HepG2 (cell line): ENCODE data around the gene ATF6. TPM values are rescaled to one million over a fixed set of nuclear protein-coding genes. Genes with fewer than 3 reads are reported as not detected.

Experiments used
- ATAC-seq: fragments of 200-7000 bp; cut with Tn5 transposase; 3 replicates; pipeline ENCODE4 v1.9.1; 2020; ENCODE audit warnings: mild to moderate bottlenecking, moderate library complexity
- BruUV-seq: library from RNA; stranded (reverse); fragments of 400-500 nt; replicated peaks from 2 replicates; lab custom pipeline; 2021; lab: Mats Ljungman, UMichigan
- CTCF ChIA-PET: fragments of 300-600 bp; formaldehyde crosslinking; extraction: SDS; loops from one replicate; lab custom pipeline; 2021; ENCODE audit warnings: low total read pairs, inconsistent platforms, low intra/inter-chr PET ratio; lab: Yijun Ruan, JAX
- POLR2A ChIA-PET: fragments of 350-600 bp; sonication (Branson Sonifier 250); formaldehyde crosslinking; loops from one replicate; lab custom pipeline; 2020; ENCODE audit warnings: antibody characterized with exemption, inconsistent platforms; lab: Yijun Ruan, JAX
- DNase-seq: peaks from one replicate; pipeline ENCODE4 v3.0.0-alpha.2; 2015; ENCODE audit warnings: low spot score
- FAIRE-seq: peaks from 3 replicates; lab custom pipeline; 2011; peaks lifted over from hg19 to GRCh38; lab: Jason Lieb, UNC
- H2AFZ ChIP-seq: one replicate; pipeline ENCODE4 v1.6.1; 2011; ENCODE audit warnings: low read length, inconsistent platforms
- H3K27ac ChIP-seq: fragments of 300-600 bp; 3 replicates; pipeline ENCODE4 v1.8.0; 2011; ENCODE audit warnings: mixed run types, mild to moderate bottlenecking, mixed read lengths, low read length, inconsistent platforms; ENCODE audit not compliant: insufficient read depth; ENCODE audit errors: extremely low read length
- H3K27me3 ChIP-seq, 2 experiments: fragments of 200-600 bp in 1 of 2; 2 replicates in 1 of 2; 3 replicates in 1 of 2; pipeline versions ENCODE4 v1.6.0 to v1.8.0; 2011; ENCODE audit warnings: low read length in 2 of 2, mild to moderate bottlenecking in 2 of 2, moderate library complexity in 2 of 2, inconsistent platforms in 1 of 2; ENCODE audit not compliant: insufficient read depth in 2 of 2, control insufficient read depth in 1 of 2
- H3K36me3 ChIP-seq, 2 experiments: fragments of 200-600 bp in 1 of 2; replicated peaks in 1 of 2; 2 replicates in 1 of 2; 3 replicates in 1 of 2; pipeline versions ENCODE4 v1.5.1 to v1.8.0; 2011; ENCODE audit warnings: low read length in 2 of 2, inconsistent platforms in 1 of 2; ENCODE audit not compliant: insufficient read depth in 2 of 2, control insufficient read depth in 1 of 2
- H3K4me1 ChIP-seq: 2 replicates; pipeline ENCODE4 v1.5.1; 2012; ENCODE audit warnings: low read length, inconsistent platforms; ENCODE audit not compliant: insufficient read depth
- H3K4me2 ChIP-seq: 2 replicates; pipeline ENCODE4 v1.6.0; 2011; ENCODE audit warnings: low read depth, low read length, inconsistent platforms
- H3K4me3 ChIP-seq, 3 experiments: fragments of 200-600 bp in 1 of 3; sonication (generic), shearing (Covaris generic) in 1 of 3; replicated peaks in 1 of 3; 2 replicates each; pipeline ENCODE4 v1.5.1; 2011 to 2016; ENCODE audit warnings: low read length in 3 of 3, inconsistent platforms in 2 of 3, low read depth in 2 of 3, mild to moderate bottlenecking in 2 of 3, control low read depth in 1 of 3, mixed read lengths in 1 of 3; ENCODE audit not compliant: insufficient read depth in 1 of 3
- H3K79me2 ChIP-seq: one replicate; pipeline ENCODE4 v1.6.1; 2011; ENCODE audit warnings: low read length, inconsistent platforms; ENCODE audit not compliant: insufficient read depth
- H3K9ac ChIP-seq: 2 replicates; pipeline ENCODE4 v1.6.0; 2011; ENCODE audit warnings: mild to moderate bottlenecking, low read depth, low read length, inconsistent platforms; ENCODE audit not compliant: insufficient read depth
- H3K9me3 ChIP-seq: 2 replicates; pipeline ENCODE4 v1.5.1; 2012; ENCODE audit warnings: mild to moderate bottlenecking, low read length
- H4K20me1 ChIP-seq: 2 replicates; pipeline ENCODE4 v1.6.0; 2011; ENCODE audit warnings: inconsistent platforms, mild to moderate bottlenecking, low read length, moderate library complexity; ENCODE audit not compliant: insufficient read depth
- HOXA9 ChIP-seq: sonication (generic); formaldehyde crosslinking; IDR thresholded peaks from 2 replicates; pipeline ENCODE4 v1.8.1; 2022; ENCODE audit warnings: missing genetic modification reagents, mild to moderate bottlenecking, moderate library complexity, borderline replicate concordance
- NAIF1 ChIP-seq: sonication (generic); formaldehyde crosslinking; IDR thresholded peaks from 2 replicates; pipeline ENCODE4 v1.5.0; 2020; ENCODE audit warnings: mild to moderate bottlenecking, missing genetic modification reagents, borderline replicate concordance
- ZNF598 ChIP-seq: sonication (generic); formaldehyde crosslinking; IDR thresholded peaks from 2 replicates; pipeline ENCODE4 v1.5.1; 2020; ENCODE audit warnings: mild to moderate bottlenecking, missing genetic modification reagents, borderline replicate concordance
- ZNF775 ChIP-seq: sonication (generic); formaldehyde crosslinking; IDR thresholded peaks from 2 replicates; pipeline ENCODE4 v1.4.0; 2020; ENCODE audit warnings: missing genetic modification reagents, mild to moderate bottlenecking, moderate library complexity, borderline replicate concordance
- ZNF816 ChIP-seq: sonication (generic); formaldehyde crosslinking; IDR thresholded peaks from 2 replicates; pipeline ENCODE4 v1.8.0; 2022; ENCODE audit warnings: missing genetic modification reagents, mild to moderate bottlenecking, borderline replicate concordance
- WGBS: methylation state at CpG from one replicate; pipeline ENCODE4 v1.1.6; 2017; ENCODE audit warnings: low lambda C conversion rate; 5-methylcytosine and 5-hydroxymethylcytosine counted together
- in situ Hi-C: cut with HindIII; loops from 2 replicates; pipeline ENCODE4 v1.10.0; 2017; ENCODE audit warnings: low pct_unique_long_range_greater_than_20kb; ENCODE audit not compliant: extremely low pct_ligation_motif_present
- intact Hi-C: fragments of 100-400 bp; cut with micrococcal nuclease; formaldehyde crosslinking; loops from one replicate; pipeline ENCODE4 v1.10.0; 2022; ENCODE audit not compliant: unreplicated experiment
- polyA plus RNA-seq, 8 experiments: library from polyadenylated mRNA; depleted of rRNA in 3 of 8; stranded (reverse) in 7 of 8; unstranded in 1 of 8; fragments of >200 nt; fragmentation: Illumina TruSeq in 4 of 8; extraction: Trizol in 4 of 8; gene quantifications; 2 replicates each; pipeline versions ENCODE4 v1.2.1 to v1.2.3, GENCODE V29; 2011 to 2016; ENCODE audit warnings: low read depth in 4 of 8, missing spikeins in 1 of 8, mixed read lengths in 1 of 8; ENCODE audit not compliant: insufficient read depth in 1 of 8
- total RNA-seq, 5 experiments: library from RNA; depleted of rRNA; stranded (reverse); fragments of >200 nt; fragmentation: Illumina TruSeq; extraction: Trizol; gene quantifications; 2 replicates each; pipeline ENCODE4 v1.2.3, GENCODE V29; 2016; ENCODE audit warnings: low read depth in 1 of 5
- TF ChIP-seq, protein P1 (sequence below): sonication (generic); formaldehyde crosslinking; IDR thresholded peaks from 2 replicates; pipeline ENCODE4 v1.9.0; 2021; ENCODE audit warnings: mild to moderate bottlenecking, missing genetic modification reagents
- TF ChIP-seq, protein P2 (sequence below): sonication (generic); formaldehyde crosslinking; IDR thresholded peaks from 2 replicates; pipeline ENCODE4 v1.4.0; 2020; ENCODE audit warnings: low read depth, mild to moderate bottlenecking, missing genetic modification reagents
- TF ChIP-seq, protein P3 (sequence below): sonication (generic); IDR thresholded peaks from 2 replicates; pipeline ENCODE4 v1.6.1; 2016; ENCODE audit warnings: low read depth, borderline replicate concordance
- TF ChIP-seq, protein P4 (sequence below): sonication (generic); formaldehyde crosslinking; IDR thresholded peaks from 2 replicates; pipeline ENCODE4 v1.4.0; 2020; ENCODE audit warnings: mild to moderate bottlenecking, missing genetic modification reagents
- TF ChIP-seq, protein P5 (sequence below): IDR thresholded peaks from 2 replicates; pipeline ENCODE4 v1.6.1; 2016; ENCODE audit warnings: control low read depth

The ATF6 gene
- total and polyA plus RNA-seq, 2 of the 13 experiments (the other 11 are each of a cell fraction or from before 2014, with no cell fraction given) = 13.2 to 14.5 TPM

DNA sequence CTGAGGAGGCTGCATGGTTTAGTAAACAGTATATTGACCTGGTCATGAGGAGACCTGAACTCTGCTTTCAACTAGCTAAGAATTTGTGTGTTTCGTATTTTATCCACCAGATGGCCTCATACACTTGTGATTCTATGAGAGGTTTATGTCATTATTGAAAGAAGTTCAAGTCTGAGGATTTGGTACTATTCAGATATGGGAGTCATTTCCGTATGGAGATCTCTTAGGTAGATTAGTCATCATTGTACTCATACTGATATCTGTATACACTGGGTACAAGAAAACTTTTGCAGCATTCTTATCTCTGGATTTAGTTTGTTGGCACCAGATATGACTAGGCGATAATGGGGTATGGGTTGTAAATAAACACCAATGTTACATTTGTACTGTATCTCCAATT lies 26.6 kb downstream of the ATF6 start (continued):
- TF ChIP-seq, protein P1, sequence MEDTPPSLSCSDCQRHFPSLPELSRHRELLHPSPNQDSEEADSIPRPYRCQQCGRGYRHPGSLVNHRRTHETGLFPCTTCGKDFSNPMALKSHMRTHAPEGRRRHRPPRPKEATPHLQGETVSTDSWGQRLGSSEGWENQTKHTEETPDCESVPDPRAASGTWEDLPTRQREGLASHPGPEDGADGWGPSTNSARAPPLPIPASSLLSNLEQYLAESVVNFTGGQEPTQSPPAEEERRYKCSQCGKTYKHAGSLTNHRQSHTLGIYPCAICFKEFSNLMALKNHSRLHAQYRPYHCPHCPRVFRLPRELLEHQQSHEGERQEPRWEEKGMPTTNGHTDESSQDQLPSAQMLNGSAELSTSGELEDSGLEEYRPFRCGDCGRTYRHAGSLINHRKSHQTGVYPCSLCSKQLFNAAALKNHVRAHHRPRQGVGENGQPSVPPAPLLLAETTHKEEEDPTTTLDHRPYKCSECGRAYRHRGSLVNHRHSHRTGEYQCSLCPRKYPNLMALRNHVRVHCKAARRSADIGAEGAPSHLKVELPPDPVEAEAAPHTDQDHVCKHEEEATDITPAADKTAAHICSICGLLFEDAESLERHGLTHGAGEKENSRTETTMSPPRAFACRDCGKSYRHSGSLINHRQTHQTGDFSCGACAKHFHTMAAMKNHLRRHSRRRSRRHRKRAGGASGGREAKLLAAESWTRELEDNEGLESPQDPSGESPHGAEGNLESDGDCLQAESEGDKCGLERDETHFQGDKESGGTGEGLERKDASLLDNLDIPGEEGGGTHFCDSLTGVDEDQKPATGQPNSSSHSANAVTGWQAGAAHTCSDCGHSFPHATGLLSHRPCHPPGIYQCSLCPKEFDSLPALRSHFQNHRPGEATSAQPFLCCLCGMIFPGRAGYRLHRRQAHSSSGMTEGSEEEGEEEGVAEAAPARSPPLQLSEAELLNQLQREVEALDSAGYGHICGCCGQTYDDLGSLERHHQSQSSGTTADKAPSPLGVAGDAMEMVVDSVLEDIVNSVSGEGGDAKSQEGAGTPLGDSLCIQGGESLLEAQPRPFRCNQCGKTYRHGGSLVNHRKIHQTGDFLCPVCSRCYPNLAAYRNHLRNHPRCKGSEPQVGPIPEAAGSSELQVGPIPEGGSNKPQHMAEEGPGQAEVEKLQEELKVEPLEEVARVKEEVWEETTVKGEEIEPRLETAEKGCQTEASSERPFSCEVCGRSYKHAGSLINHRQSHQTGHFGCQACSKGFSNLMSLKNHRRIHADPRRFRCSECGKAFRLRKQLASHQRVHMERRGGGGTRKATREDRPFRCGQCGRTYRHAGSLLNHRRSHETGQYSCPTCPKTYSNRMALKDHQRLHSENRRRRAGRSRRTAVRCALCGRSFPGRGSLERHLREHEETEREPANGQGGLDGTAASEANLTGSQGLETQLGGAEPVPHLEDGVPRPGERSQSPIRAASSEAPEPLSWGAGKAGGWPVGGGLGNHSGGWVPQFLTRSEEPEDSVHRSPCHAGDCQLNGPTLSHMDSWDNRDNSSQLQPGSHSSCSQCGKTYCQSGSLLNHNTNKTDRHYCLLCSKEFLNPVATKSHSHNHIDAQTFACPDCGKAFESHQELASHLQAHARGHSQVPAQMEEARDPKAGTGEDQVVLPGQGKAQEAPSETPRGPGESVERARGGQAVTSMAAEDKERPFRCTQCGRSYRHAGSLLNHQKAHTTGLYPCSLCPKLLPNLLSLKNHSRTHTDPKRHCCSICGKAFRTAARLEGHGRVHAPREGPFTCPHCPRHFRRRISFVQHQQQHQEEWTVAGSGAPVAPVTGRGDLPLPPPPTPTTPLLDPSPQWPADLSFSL (CRISPR knock-in tag) = no peak

DNA sequence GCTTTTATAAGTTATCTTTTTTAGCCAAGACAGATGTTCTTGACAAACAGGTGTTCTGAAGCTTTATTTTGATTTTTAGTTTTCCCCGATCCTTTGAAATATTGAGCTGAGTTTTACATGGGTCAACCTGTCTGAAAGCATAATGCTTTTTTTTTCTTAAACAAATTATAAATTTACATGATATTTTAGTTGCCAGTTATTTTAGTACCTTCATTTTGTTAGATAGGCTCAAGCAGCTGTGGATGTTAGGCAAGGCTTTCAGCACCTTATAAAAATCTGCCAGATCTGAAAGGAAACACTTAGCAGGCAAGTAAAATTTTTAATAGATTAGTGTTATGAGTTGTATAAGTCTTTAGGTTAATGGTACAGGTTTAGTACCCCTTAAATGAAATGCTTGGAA lies 33.7 kb downstream of the ATF6 start:
- no peak for FAIRE-seq
- Histone ChIP-seq H3K4me1 (no peaks in the 10 kb centered on the region), H3K36me3 (peaks cover 2 to 33% of the 10 kb centered on the region in 2 experiments; a peak in 4 of 5 replicates), H3K9ac (no peak overlapping the region), H3K27ac (no peak overlapping the region), H3K79me2 (no peaks in the 10 kb centered on the region), H2AFZ (no peak overlapping the region), H4K20me1 (no peaks in the 10 kb centered on the region), H3K4me3 (no peak overlapping the region), H3K27me3 (no peaks in the 10 kb centered on the region), H3K9me3 (no peaks in the 10 kb centered on the region), H3K4me2 (no peak overlapping the region)
- 95% methylated on average over 1 of the region's 1 CpG for WGBS
- CTCF ChIA-PET = no interaction called here
- intact Hi-C loops = loop anchor here (10.0 kb wide), 1 partner anchor 65 kb away; no protein-coding TSS in a partner anchor
- in situ Hi-C loops = no loop called here
- DNase-seq = no peak
- no TSS peak for BruUV-seq
- POLR2A ChIA-PET = no interaction called here
- ATAC-seq = no peak
- TF ChIP-seq, protein P2, sequence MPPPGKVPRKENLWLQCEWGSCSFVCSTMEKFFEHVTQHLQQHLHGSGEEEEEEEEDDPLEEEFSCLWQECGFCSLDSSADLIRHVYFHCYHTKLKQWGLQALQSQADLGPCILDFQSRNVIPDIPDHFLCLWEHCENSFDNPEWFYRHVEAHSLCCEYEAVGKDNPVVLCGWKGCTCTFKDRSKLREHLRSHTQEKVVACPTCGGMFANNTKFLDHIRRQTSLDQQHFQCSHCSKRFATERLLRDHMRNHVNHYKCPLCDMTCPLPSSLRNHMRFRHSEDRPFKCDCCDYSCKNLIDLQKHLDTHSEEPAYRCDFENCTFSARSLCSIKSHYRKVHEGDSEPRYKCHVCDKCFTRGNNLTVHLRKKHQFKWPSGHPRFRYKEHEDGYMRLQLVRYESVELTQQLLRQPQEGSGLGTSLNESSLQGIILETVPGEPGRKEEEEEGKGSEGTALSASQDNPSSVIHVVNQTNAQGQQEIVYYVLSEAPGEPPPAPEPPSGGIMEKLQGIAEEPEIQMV (CRISPR knock-in tag) = no peak
- no peak for TF ChIP-seq HOXA9 (CRISPR knock-in tag)
- TF ChIP-seq, protein P3, sequence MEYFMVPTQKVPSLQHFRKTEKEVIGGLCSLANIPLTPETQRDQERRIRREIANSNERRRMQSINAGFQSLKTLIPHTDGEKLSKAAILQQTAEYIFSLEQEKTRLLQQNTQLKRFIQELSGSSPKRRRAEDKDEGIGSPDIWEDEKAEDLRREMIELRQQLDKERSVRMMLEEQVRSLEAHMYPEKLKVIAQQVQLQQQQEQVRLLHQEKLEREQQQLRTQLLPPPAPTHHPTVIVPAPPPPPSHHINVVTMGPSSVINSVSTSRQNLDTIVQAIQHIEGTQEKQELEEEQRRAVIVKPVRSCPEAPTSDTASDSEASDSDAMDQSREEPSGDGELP = no peak
- TF ChIP-seq, protein P4, sequence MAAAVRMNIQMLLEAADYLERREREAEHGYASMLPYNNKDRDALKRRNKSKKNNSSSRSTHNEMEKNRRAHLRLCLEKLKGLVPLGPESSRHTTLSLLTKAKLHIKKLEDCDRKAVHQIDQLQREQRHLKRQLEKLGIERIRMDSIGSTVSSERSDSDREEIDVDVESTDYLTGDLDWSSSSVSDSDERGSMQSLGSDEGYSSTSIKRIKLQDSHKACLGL (CRISPR knock-in tag) = no peak
- TF ChIP-seq ZNF775 (CRISPR knock-in tag) = no peak
- TF ChIP-seq, protein P5, sequence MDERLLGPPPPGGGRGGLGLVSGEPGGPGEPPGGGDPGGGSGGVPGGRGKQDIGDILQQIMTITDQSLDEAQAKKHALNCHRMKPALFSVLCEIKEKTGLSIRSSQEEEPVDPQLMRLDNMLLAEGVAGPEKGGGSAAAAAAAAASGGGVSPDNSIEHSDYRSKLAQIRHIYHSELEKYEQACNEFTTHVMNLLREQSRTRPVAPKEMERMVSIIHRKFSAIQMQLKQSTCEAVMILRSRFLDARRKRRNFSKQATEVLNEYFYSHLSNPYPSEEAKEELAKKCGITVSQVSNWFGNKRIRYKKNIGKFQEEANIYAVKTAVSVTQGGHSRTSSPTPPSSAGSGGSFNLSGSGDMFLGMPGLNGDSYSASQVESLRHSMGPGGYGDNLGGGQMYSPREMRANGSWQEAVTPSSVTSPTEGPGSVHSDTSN (CRISPR knock-in tag) = no peak
- no peak for TF ChIP-seq NAIF1 (CRISPR knock-in tag)
- no peak for TF ChIP-seq ZNF816
- no peak for TF ChIP-seq ZNF598
